Measurements from ENCODE around the gene DYNC1H1.

- no peak for TF ChIP-seq CTCF (IDR thresholded peaks at IDR 0.05; ENCODE audit: low read depth, low read length, poor library complexity, severe bottlenecking)
- no peak for TF ChIP-seq EZH2phosphoT487 (IDR thresholded peaks at IDR 0.05; ENCODE audit: borderline replicate concordance, low read length)
These were observed 15.6 kb upstream of the DYNC1H1 start for GRCh38 chr14:101948666-101949216.
